ENCODE data around the gene CDK14.
"Not testable (repeated sequence)": the region's sequence is repeated elsewhere in the genome, so short reads cannot be mapped to it uniquely, and the experiment has no call there.

CDK14 gene

DNA sequence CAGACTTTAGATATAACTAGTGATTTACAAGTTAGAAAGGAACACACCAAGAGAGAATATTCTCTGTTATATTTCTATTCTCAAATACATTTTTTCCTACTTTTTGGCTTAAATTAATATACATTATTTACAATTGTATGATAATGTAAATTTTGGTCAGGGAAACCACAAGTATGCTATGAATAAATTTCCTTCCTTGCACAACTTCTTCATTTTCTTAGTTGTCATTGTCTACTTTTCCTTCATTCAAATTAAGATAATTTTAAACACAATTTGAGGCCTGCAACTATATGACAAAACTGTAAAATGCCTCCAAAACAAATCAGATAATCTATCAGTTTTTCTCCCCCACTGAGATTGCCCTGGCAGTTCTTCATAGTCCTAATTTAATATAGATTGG, 131.3 kb downstream of the CDK14 start:
- Histone ChIP-seq H3K4me2 (ENCODE audit: insufficient read depth, low read length) (no peak overlapping the region), H4K20me1 (ENCODE audit: insufficient read depth, low read length) (no peaks in the 10 kb centered on the region), H3K27ac (ENCODE audit: low read length) (no peak overlapping the region), H3K9ac (ENCODE audit: low read depth, low read length) (no peak overlapping the region), H3K27me3 (ENCODE audit: insufficient read depth, low read length, poor library complexity) (no peaks in the 10 kb centered on the region), H3K4me1 (ENCODE audit: insufficient read depth, low read length) (no peaks in the 10 kb centered on the region), H2AFZ (ENCODE audit: low read depth, low read length) (no peak overlapping the region), H3K79me2 (ENCODE audit: insufficient read depth, low read length) (no peaks in the 10 kb centered on the region), H3K9me3 (ENCODE audit: insufficient read depth, low read length, severe bottlenecking) (no peaks in the 10 kb centered on the region), H3K4me3 (ENCODE audit: low read depth in 1 of 2, low read length in 2 of 2) (no peak overlapping the region), H3K36me3 (ENCODE audit: insufficient read depth, low read length) (no peaks in the 10 kb centered on the region)
- DNase-seq (no peak), ATAC-seq (ENCODE audit: insufficient read depth, low read depth) (no peak)
- TF ChIP-seq CTCF (IDR thresholded peaks at IDR 0.05; ENCODE audit: borderline replicate concordance, extremely low read depth, low read length, poor library complexity, severe bottlenecking): no peak
- TF ChIP-seq EZH2 (IDR thresholded peaks at IDR 0.05; ENCODE audit: borderline replicate concordance, low read depth, low read length, severe bottlenecking): no peak

DNA sequence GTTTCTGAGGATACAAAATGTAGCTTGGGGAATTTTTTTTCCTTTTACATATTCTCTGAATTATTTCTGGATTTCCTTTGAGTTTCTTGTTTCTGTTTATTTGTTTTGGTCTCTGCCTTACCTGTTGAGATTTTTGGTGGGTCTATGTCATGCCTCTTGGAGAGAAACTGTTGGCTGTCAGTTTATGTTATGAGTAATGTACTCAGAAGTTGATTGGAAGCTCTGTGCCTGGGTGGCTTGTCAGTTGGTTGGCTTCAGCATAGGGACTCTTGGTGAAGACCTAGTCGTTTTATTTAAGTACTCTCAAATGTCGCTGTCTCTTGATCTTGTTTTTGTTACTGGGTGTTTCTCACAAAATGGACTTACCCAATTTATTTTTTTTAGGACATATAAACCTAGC, 132.4 kb downstream of the CDK14 start:
- Histone ChIP-seq H3K9me3 (ENCODE audit: insufficient read depth, low read length, severe bottlenecking) (no peaks in the 10 kb centered on the region), H3K4me3 (ENCODE audit: low read depth in 1 of 2, low read length in 2 of 2) (no peak overlapping the region), H3K4me1 (ENCODE audit: insufficient read depth, low read length) (no peaks in the 10 kb centered on the region), H4K20me1 (ENCODE audit: insufficient read depth, low read length) (no peaks in the 10 kb centered on the region), H3K79me2 (ENCODE audit: insufficient read depth, low read length) (no peaks in the 10 kb centered on the region), H3K27me3 (ENCODE audit: insufficient read depth, low read length, poor library complexity) (no peaks in the 10 kb centered on the region), H3K9ac (ENCODE audit: low read depth, low read length) (no peak overlapping the region), H3K4me2 (ENCODE audit: insufficient read depth, low read length) (no peak overlapping the region), H3K27ac (ENCODE audit: low read length) (no peak overlapping the region), H3K36me3 (ENCODE audit: insufficient read depth, low read length) (no peaks in the 10 kb centered on the region), H2AFZ (ENCODE audit: low read depth, low read length) (no peak overlapping the region)
- ATAC-seq (ENCODE audit: insufficient read depth, low read depth) (no peak), DNase-seq (no peak)
- TF ChIP-seq CTCF (IDR thresholded peaks at IDR 0.05; ENCODE audit: borderline replicate concordance, extremely low read depth, low read length, poor library complexity, severe bottlenecking): no peak
- no peak for TF ChIP-seq EZH2 (IDR thresholded peaks at IDR 0.05; ENCODE audit: borderline replicate concordance, low read depth, low read length, severe bottlenecking)

DNA sequence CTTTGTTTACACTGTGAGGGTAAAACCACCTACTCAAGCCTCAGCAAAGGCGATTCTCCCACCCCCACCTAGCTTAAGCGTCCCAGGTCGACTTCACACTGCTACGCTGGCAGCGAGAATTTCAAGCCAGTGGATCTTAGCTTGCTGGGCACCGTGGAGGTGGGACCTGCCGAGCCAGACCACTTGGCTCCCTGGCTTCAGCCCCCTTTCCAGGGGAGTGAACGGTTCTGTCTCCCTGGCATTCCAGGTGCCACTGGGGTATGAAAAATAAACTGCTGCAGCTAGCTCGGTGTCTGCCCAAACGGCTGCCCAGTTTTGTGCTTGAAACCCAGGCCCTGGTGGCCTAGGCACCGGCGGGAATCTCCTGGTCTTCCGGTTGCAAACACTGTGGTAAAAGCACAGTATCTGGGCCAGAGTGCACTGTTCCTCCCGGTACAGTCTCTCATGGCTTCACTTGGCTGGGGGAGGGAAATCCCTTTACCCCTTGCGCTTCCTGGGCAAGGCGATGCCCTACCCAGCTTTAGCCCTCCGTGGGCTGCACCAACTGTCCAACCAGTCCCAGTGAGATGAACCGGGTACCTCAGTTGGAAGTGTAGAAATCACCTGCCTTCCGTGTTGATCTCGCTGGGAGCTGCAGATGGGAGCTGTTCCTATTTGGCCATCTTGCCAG, 139.6 kb downstream of the CDK14 start:
- H3K9ac ChIP-seq (ENCODE audit: low read depth, low read length); H3K4me1 ChIP-seq (ENCODE audit: insufficient read depth, low read length); H3K79me2 ChIP-seq (ENCODE audit: insufficient read depth, low read length): not testable (repeated sequence)

GRCh38 chr7:90736316-90736715, 140.2 kb downstream of the CDK14 start:
- DNase-seq (no peak), ATAC-seq (ENCODE audit: insufficient read depth, low read depth) (no peak)
- Histone ChIP-seq H3K9me3 (ENCODE audit: insufficient read depth, low read length, severe bottlenecking) (no peaks in the 10 kb centered on the region), H3K9ac (ENCODE audit: low read depth, low read length) (no peak overlapping the region), H3K27me3 (ENCODE audit: insufficient read depth, low read length, poor library complexity) (no peaks in the 10 kb centered on the region), H3K79me2 (ENCODE audit: insufficient read depth, low read length) (no peaks in the 10 kb centered on the region), H3K4me3 (ENCODE audit: low read depth in 1 of 2, low read length in 2 of 2) (no peak overlapping the region), H3K4me2 (ENCODE audit: insufficient read depth, low read length) (no peak overlapping the region), H3K27ac (ENCODE audit: low read length) (no peak overlapping the region), H4K20me1 (ENCODE audit: insufficient read depth, low read length) (no peaks in the 10 kb centered on the region), H3K4me1 (ENCODE audit: insufficient read depth, low read length) (no peaks in the 10 kb centered on the region), H3K36me3 (ENCODE audit: insufficient read depth, low read length) (no peaks in the 10 kb centered on the region), H2AFZ (ENCODE audit: low read depth, low read length) (no peak overlapping the region)
- TF ChIP-seq CTCF (IDR thresholded peaks at IDR 0.05; ENCODE audit: borderline replicate concordance, extremely low read depth, low read length, poor library complexity, severe bottlenecking) (no peak), EZH2 (IDR thresholded peaks at IDR 0.05; ENCODE audit: borderline replicate concordance, low read depth, low read length, severe bottlenecking) (no peak)

More for the DNA sequence above, 139.6 kb downstream of the CDK14 start:
- H4K20me1 ChIP-seq (ENCODE audit: insufficient read depth, low read length); H3K36me3 ChIP-seq (ENCODE audit: insufficient read depth, low read length); H3K27ac ChIP-seq (ENCODE audit: low read length); ATAC-seq (ENCODE audit: insufficient read depth, low read depth); H3K27me3 ChIP-seq (ENCODE audit: insufficient read depth, low read length, poor library complexity); H3K4me2 ChIP-seq (ENCODE audit: insufficient read depth, low read length); H3K4me3 ChIP-seq (ENCODE audit: low read depth in 1 of 2, low read length in 2 of 2); H2AFZ ChIP-seq (ENCODE audit: low read depth, low read length); DNase-seq; H3K9me3 ChIP-seq (ENCODE audit: insufficient read depth, low read length, severe bottlenecking): not testable (repeated sequence)

Data from DND-41 (cell line).